GM23248 (cell line): Measurements from ENCODE around the gene DOCK6.

Source experiments
- EZH2 ChIP-seq: fragments of 200-600 bp; sonication (generic); IDR thresholded peaks from 2 replicates; pipeline ENCODE4 v1.6.1; 2018; ENCODE audit warnings: antibody characterized with exemption, mild to moderate bottlenecking; ENCODE audit not compliant: insufficient read depth, poor library complexity, severe bottlenecking
- EZH2phosphoT487 ChIP-seq: fragments of 200-600 bp; sonication (generic); IDR thresholded peaks from 2 replicates; pipeline ENCODE4 v1.6.1; 2018; ENCODE audit warnings: antibody characterized with exemption, moderate library complexity, mild to moderate bottlenecking, low read depth; ENCODE audit not compliant: insufficient read depth

DNA sequence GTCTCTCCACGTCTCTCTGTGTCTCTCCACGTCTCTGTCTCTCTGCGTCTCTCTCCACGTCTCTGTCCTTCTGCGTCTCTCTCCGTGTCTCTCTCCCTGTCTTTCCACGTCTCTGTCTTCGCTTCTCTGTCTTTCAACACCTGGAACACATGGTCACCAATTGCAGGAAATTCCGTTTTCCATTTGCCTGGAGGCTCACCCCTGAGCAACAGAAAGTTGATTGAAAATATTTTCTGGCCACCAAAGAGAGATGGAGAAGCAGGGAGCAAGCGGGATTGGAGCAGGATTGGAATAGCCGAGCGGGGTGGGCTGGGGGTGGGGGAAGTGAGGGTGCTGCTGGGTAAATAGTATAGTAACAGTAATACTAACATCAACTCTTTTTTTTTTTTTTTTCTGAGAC, 66.6 kb downstream of the DOCK6 start:
- TF ChIP-seq EZH2phosphoT487 (no peak), EZH2 (no peak)
